Fibroblast of the aortic adventitia (primary cell): ENCODE measurements around the gene REEP1. TPM values are rescaled to one million over a fixed set of nuclear protein-coding genes. Genes with fewer than 3 reads are reported as not detected.
A peak's percentile ranks its signal among the peaks of the same experiment; 100 is the strongest.

Source experiments
- DNase-seq: peaks from one replicate; pipeline ENCODE4 v3.0.0-alpha.2; 2010; ENCODE audit warnings: low read depth
- H3K4me3 ChIP-seq: 2 replicates; pipeline ENCODE4 v1.5.1; 2011; ENCODE audit warnings: low read depth, mild to moderate bottlenecking, control low read depth, low read length, moderate library complexity
- CTCF ChIP-seq: IDR thresholded peaks from 2 replicates; pipeline ENCODE4 v1.5.1; 2011; ENCODE audit warnings: mild to moderate bottlenecking, low read length, control low read depth, inconsistent platforms; ENCODE audit not compliant: insufficient read depth
- total RNA-seq: library from RNA; depleted of rRNA; stranded (reverse); fragments of >200 nt; gene quantifications from 2 replicates; pipeline ENCODE4 v1.2.3, GENCODE V29; 2012; ENCODE audit warnings: low replicate concordance

Gene REEP1
- total RNA-seq, 1 donor: 0.27 TPM

DNA sequence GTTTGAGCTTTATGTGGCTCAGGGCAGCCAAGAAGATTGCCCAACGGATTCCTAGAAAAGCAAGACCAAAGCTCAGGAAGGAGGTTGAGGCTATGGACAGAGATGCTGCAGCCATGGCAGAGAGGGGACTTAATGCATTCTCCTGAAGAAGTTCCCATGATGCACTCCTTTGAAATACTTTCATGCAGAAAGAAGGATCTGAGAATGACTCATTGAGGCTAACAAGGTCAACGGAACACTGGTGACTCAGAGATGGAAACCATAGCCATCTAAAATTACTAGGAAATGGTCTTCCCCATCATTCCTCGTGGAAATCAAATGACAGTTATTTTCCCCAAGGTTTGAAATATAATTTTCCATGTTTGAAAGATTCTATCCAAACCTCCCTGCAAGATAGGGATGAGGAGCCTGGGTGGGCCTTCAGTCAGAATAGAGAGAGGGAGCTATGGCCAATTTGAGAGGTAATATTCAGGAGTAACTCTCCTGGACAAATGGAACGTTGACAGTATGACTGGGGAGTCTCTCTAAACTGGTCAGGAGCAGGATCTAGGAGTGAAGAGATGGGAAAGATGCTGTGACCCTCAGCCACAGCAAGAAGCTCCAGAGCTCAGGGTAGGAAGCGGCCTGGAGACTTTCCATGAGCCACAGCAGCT lies 63.0 kb downstream of the REEP1 start:
- H3K4me3 ChIP-seq: no peak overlapping the region

DNA sequence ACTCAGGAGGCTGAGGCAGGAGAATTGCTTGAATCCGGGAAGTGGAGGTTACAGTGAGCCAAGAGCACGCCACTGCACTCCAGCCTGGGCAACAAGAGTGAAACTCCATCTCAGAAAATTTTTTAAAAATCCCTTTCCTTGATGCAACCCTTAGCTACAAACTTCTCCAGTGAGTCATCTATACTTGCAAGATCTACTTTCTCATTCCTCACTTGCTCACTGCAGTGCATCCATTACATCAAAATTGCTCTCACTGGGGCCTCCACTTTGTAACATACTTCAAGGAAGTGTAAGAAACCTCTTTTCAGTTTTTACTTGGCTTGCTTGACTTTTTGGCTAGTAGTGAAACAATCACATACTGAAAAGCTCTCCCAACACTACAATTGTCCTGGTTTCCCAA lies 65.3 kb downstream of the REEP1 start:
- no peak for TF ChIP-seq CTCF
- DNase-seq: no peak
- H3K4me3 ChIP-seq: no peak overlapping the region

More for the DNA sequence above, 63.0 kb downstream of the REEP1 start:
- peak; percentile 37 for DNase-seq
- TF ChIP-seq CTCF: no peak

- no peak for DNase-seq
- H3K4me3 ChIP-seq: no peak overlapping the region
- no peak for TF ChIP-seq CTCF
Observed at GRCh38 chr2:86271248-86271647, 66.2 kb downstream of the REEP1 start.

DNA sequence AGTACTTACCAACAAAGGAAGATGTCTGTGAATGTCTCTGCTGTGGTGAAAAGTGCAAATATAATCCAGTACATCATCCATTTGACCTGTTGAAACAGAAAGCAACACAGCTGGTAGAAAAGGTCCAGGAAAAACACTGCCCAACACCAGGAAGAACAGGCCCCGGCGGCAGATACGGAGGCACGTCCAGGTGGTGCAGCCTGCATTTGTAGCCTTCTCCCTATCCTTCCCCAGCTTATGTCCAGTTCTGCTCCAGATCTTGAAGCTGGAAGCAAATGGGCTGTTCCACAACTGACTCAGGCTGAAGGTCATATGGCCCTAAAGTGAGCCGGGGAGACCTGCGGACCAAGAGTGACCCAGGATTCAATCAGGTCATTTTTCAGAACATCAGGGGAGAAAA lies 73.5 kb downstream of the REEP1 start:
- no peak for DNase-seq
- no peak overlapping the region for H3K4me3 ChIP-seq
- no peak for TF ChIP-seq CTCF

DNA sequence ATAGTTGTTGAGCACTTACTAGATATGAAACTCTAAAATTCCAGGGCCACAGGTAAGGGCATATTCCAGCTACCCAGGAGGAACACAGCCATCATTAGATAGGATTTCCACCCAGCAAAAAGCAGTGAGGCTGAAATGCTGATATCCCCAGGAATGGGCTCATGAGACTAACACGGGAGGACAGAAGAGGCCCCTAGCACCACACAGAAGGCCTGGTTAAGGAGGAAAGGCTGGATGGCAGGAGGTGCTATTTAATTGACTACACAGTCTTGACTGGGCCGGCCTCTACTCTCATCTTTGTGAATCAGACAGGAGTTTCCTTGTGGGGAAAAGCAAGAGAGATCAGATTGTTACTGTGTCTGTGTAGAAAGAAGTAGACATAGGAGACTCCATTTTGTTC lies 76.4 kb downstream of the REEP1 start:
- no peak overlapping the region for H3K4me3 ChIP-seq
- no peak for DNase-seq
- no peak for TF ChIP-seq CTCF

- no peak for DNase-seq
- no peak for TF ChIP-seq CTCF
- H3K4me3 ChIP-seq: no peak overlapping the region
Observed at GRCh38 chr2:86258106-86258505, 79.3 kb downstream of the REEP1 start.

GRCh38 chr2:86256982-86257381 lies 80.4 kb downstream of the REEP1 start:
- TF ChIP-seq CTCF: no peak
- DNase-seq: no peak
- no peak overlapping the region for H3K4me3 ChIP-seq
